Bronchial epithelial cell (primary cell): Measurements from ENCODE around the gene CFAP410. TPM values are rescaled to one million over a fixed set of nuclear protein-coding genes. Genes with fewer than 3 reads are reported as not detected.

Experiments
- DNase-seq: peaks from one replicate; pipeline ENCODE4 v3.0.0-alpha.2; 2010; ENCODE audit warnings: low read depth
- FAIRE-seq: peaks from 2 replicates; lab custom pipeline; 2011; peaks lifted over from hg19 to GRCh38; lab: Jason Lieb, UNC
- H3K27me3 ChIP-seq: 2 replicates; pipeline ENCODE4 v1.5.1; 2011; ENCODE audit warnings: low read length; ENCODE audit not compliant: control insufficient read depth, insufficient read depth
- H3K36me3 ChIP-seq: 2 replicates; pipeline ENCODE4 v1.5.1; 2011; ENCODE audit warnings: low read length; ENCODE audit not compliant: control insufficient read depth, insufficient read depth
- H3K4me3 ChIP-seq: 2 replicates; pipeline ENCODE4 v1.5.1; 2011; ENCODE audit warnings: mild to moderate bottlenecking, low read depth, low read length, control low read depth
- total RNA-seq: library from RNA; depleted of rRNA; stranded (reverse); fragments of >200 nt; gene quantifications from 2 replicates; pipeline ENCODE4 v1.2.1, GENCODE V29; 2014
- TF ChIP-seq, protein P1 (sequence below): IDR thresholded peaks from 2 replicates; pipeline ENCODE4 v1.5.1; 2011; ENCODE audit warnings: mild to moderate bottlenecking, moderate library complexity, low read length, control low read depth, inconsistent platforms; ENCODE audit not compliant: insufficient read depth, severe bottlenecking

CFAP410 gene
- total RNA-seq, 1 donor from 2014 or later = 6.1 TPM

DNA sequence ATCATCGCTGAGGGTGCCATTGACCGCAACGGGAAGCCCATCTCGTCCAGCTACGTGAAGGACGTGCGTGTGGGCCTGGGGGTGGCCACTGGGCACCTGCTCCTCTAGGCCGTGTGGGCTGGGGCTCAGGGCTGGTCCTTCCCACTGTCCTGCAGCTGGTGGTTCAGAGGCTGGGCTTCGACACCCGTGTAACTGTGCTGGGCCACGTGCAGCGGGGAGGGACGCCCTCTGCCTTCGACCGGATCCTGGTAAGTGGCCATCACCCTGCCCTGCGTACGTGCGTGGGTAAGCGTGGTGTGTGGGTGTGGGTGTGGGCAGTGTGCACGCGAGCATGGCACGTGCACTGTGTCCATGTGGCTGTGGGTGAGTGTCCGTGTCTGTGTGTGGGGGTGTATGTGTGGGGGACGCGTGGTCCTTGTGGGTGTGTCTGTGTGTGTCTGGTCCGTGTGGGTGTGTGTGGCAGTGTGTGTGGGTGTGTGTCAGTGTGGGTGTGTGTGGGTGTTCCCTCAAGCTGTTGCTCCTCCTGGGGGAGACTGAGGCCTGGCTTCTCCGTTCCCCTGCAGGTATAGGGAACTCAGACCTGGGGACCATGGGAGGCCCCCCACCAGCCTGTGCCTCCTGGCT is 22.8 kb downstream of the CFAP410 start:
- FAIRE-seq (peak; percentile 72), DNase-seq (no peak)
- no peaks in the 10 kb centered on the region for H3K27me3 ChIP-seq
- peaks cover 47% of the 10 kb centered on the region for H3K36me3 ChIP-seq
- no peak overlapping the region for H3K4me3 ChIP-seq
- TF ChIP-seq, protein P1, sequence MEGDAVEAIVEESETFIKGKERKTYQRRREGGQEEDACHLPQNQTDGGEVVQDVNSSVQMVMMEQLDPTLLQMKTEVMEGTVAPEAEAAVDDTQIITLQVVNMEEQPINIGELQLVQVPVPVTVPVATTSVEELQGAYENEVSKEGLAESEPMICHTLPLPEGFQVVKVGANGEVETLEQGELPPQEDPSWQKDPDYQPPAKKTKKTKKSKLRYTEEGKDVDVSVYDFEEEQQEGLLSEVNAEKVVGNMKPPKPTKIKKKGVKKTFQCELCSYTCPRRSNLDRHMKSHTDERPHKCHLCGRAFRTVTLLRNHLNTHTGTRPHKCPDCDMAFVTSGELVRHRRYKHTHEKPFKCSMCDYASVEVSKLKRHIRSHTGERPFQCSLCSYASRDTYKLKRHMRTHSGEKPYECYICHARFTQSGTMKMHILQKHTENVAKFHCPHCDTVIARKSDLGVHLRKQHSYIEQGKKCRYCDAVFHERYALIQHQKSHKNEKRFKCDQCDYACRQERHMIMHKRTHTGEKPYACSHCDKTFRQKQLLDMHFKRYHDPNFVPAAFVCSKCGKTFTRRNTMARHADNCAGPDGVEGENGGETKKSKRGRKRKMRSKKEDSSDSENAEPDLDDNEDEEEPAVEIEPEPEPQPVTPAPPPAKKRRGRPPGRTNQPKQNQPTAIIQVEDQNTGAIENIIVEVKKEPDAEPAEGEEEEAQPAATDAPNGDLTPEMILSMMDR = no peak

DNA sequence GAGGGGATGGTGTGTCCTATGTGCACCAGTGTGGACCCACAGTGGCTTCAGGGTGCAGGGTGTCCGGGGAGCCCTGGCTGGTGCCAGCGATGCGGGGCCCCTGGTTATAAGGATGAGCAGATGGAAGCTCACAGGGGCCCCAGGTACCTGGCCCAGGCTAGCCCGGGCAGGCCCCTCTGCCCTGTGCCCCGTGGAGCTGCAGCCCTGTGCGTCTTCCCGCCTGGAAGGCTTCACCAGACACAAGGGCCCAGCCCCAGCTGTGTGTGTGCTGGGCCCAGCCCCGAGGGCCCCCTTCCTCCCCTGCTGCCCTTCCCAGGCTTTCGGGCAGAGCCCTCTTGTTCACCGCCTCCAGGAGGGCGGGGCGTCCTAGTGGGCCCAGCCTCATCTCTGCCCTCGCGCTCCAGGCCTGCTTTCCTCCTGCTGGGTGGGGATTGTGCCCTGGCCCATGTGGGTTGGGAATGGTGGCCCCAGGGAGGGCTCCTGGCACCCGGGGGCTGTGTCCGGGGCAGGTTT is 23.4 kb downstream of the CFAP410 start:
- no peak for FAIRE-seq
- no peaks in the 10 kb centered on the region for H3K27me3 ChIP-seq
- H3K4me3 ChIP-seq = no peak overlapping the region
- DNase-seq = no peak
- peaks cover 47% of the 10 kb centered on the region for H3K36me3 ChIP-seq
- TF ChIP-seq, protein P1 = no peak

DNA sequence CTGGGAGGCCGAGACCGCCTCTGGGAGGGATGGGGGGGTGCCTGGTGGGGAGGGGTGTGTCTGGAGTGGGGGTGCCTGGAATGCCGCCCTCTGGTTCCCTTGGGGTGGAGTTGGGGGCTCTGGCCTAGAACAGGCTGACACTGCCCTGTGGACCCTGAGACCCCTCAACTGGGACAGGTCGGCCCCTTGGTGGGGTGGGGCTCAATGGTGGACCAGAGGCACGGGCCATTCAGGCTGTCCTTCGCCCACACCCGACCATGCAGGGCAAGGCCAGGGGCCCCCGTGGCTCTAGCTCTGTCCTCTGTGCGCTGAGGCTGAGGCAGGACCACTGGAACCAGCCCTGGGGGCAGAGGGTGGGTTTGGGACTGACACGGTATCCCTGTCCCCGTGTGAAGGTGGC is 24.6 kb downstream of the CFAP410 start:
- peaks cover 47% of the 10 kb centered on the region for H3K36me3 ChIP-seq
- no peaks in the 10 kb centered on the region for H3K27me3 ChIP-seq
- TF ChIP-seq, protein P1 = no peak
- H3K4me3 ChIP-seq = no peak overlapping the region
- DNase-seq (no peak), FAIRE-seq (no peak)

DNA sequence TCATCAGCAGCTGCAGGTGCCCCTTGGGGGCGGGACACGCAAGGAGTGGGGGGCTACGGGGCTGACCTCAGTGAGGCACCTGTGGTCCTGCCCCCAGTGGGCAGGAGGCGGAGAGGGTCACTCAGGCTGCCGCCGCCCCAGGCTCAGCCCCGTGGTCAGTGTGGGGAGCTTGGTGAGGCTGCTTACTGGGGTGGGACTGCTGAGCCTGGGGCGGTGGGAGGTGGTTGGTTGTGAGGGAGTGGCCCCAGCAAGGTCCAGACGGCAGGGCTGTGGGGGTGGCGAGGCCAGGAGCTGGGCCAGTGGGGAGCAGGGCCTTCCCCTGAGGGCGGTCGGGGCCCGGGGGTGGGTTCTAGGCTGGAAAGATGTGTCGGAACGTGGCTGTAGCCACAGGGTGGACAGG is 25.1 kb downstream of the CFAP410 start:
- H3K27me3 ChIP-seq = no peaks in the 10 kb centered on the region
- peaks cover 46% of the 10 kb centered on the region for H3K36me3 ChIP-seq
- no peak for FAIRE-seq
- no peak for DNase-seq
- TF ChIP-seq, protein P1 = no peak
- H3K4me3 ChIP-seq = no peak overlapping the region

DNA sequence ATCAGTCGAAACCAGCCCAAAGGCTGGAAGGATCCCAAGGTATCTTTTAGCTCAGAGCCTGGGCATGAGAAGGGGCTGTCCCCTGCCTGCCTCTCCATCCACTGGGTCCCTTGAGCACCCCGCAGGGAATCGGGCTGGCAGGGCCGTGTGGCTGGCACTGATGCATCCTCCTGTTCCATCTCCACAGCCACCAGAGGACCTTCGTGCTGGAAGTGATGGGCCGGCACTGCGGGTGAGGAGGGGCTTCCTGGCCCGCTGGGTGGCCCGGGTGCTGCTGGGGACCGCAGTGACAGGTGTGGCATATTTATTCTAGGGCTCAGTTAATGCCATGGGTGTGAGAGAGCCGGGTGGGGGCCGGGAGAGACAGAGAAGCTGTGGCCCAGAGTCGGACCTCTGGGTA is 25.7 kb downstream of the CFAP410 start:
- Histone ChIP-seq H3K27me3 (no peaks in the 10 kb centered on the region), H3K4me3 (no peak overlapping the region), H3K36me3 (peaks cover 46% of the 10 kb centered on the region)
- DNase-seq (no peak), FAIRE-seq (no peak)
- TF ChIP-seq, protein P1 = no peak

DNA sequence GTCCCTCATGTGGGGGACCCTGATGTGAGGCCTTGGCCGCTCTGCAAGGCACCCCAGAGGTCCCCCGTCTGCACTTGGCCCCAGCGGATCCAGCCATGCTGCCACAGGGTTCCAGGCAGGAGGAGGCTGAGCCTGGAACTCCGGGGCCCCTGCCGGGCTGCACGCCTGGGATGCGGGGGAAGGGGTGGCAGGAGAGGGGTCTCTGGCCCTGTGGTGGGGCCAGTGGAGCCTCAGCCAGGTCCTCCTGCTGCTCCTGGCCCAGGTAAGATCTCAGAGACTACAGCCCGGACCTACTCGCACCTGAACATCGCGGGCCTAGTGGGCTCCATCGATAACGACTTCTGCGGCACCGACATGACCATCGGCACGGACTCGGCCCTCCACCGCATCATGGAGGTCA is 26.5 kb downstream of the CFAP410 start:
- H3K36me3 ChIP-seq = peaks cover 45% of the 10 kb centered on the region
- H3K4me3 ChIP-seq = no peak overlapping the region
- H3K27me3 ChIP-seq = no peaks in the 10 kb centered on the region
- DNase-seq = no peak
- FAIRE-seq = no peak
- TF ChIP-seq, protein P1 = no peak
